MM.1S (cell line): ENCODE data around the gene OR51E2.

Experiments
- DNase-seq: peaks from one replicate; pipeline ENCODE4 v3.0.0-alpha.2; 2015
- H2AFZ ChIP-seq: fragments of 300-600 bp; sonication (generic); 2 replicates; pipeline ENCODE4 v1.6.0; 2016; ENCODE audit warnings: antibody characterized with exemption, low read length
- H3F3A ChIP-seq: fragments of 300-600 bp; sonication (generic); 2 replicates; pipeline ENCODE4 v1.6.1; 2016; ENCODE audit warnings: mild to moderate bottlenecking, antibody characterized with exemption, low read length, moderate library complexity, mixed read lengths; ENCODE audit not compliant: insufficient read depth
- H3K27ac ChIP-seq: fragments of 300-600 bp; sonication (generic); 2 replicates; pipeline ENCODE4 v1.5.1; 2016; ENCODE audit warnings: mild to moderate bottlenecking, low read length
- H3K27me3 ChIP-seq: fragments of 300-600 bp; sonication (generic); replicated peaks from 2 replicates; pipeline ENCODE4 v1.6.0; 2016; ENCODE audit warnings: low read length; ENCODE audit not compliant: insufficient read depth
- H3K36me3 ChIP-seq: fragments of 300-600 bp; sonication (generic); replicated peaks from 2 replicates; pipeline ENCODE4 v1.6.1; 2016; ENCODE audit warnings: mild to moderate bottlenecking, low read length, mixed read lengths; ENCODE audit not compliant: insufficient read depth
- H3K4me1 ChIP-seq: fragments of 300-600 bp; sonication (generic); 2 replicates; pipeline ENCODE4 v1.6.1; 2016; ENCODE audit warnings: low read length, mixed read lengths
- H3K4me2 ChIP-seq: fragments of 300-600 bp; sonication (generic); 2 replicates; pipeline ENCODE4 v1.6.0; 2016; ENCODE audit warnings: low read depth, low read length
- H3K4me3 ChIP-seq: fragments of 300-600 bp; sonication (generic); 2 replicates; pipeline ENCODE4 v1.5.1; 2016; ENCODE audit warnings: low read length, mixed read lengths
- H3K79me2 ChIP-seq: fragments of 300-600 bp; sonication (generic); 2 replicates; pipeline ENCODE4 v1.6.1; 2016; ENCODE audit warnings: mixed run types, low read length, mixed read lengths
- H3K9ac ChIP-seq: fragments of 300-600 bp; sonication (generic); 2 replicates; pipeline ENCODE4 v1.6.1; 2016; ENCODE audit warnings: low read length, mixed read lengths
- H3K9me2 ChIP-seq: fragments of 300-600 bp; sonication (generic); replicated peaks from 2 replicates; pipeline ENCODE4 v1.6.1; 2016; ENCODE audit warnings: mild to moderate bottlenecking, low read length, mixed read lengths; ENCODE audit not compliant: insufficient read depth
- H3K9me3 ChIP-seq: fragments of 300-600 bp; sonication (generic); replicated peaks from 2 replicates; pipeline ENCODE4 v1.6.1; 2016; ENCODE audit warnings: mild to moderate bottlenecking, low read length, mixed read lengths; ENCODE audit not compliant: insufficient read depth
- H4K20me1 ChIP-seq: fragments of 300-600 bp; sonication (generic); 2 replicates; pipeline ENCODE4 v1.6.1; 2016; ENCODE audit warnings: mild to moderate bottlenecking, low read length, moderate library complexity, mixed read lengths; ENCODE audit not compliant: insufficient read depth
- EZH2 ChIP-seq: fragments of 300-600 bp; sonication (generic); optimal IDR thresholded peaks from 2 replicates; pipeline ENCODE3; 2017; ENCODE audit warnings: low read depth, mild to moderate bottlenecking, antibody characterized with exemption, low read length, mixed read lengths
- EZH2phosphoT487 ChIP-seq: fragments of 300-600 bp; sonication (generic); IDR thresholded peaks from 2 replicates; pipeline ENCODE4 v1.6.1; 2018; ENCODE audit warnings: antibody characterized with exemption, low read length
- TF ChIP-seq, protein P1 (sequence below): fragments of 300-600 bp; sonication (generic); IDR thresholded peaks from 2 replicates; pipeline ENCODE4 v1.5.1; 2016; ENCODE audit warnings: antibody characterized with exemption, low read length, mixed read lengths

The OR51E2 gene

DNA sequence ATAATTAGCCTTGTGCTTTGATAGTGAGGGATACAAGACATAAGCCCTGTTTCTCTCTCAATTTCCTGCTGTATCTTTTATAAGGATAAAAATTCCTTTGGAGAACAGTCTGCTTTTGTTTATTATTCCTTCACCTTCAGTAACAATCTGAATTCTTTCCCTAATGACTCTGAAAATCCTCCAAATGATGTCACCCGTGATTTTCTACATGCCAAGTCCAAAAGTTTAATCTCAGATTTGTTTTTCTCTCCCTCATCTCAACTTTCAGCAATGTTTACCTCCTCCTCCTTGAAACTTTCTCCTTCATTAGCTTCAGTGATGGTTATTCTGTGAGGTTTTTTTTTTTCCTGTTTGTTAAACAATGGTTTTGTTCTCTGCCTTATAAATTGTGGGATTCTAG, 2.2 kb downstream of the OR51E2 start:
- H3K79me2 ChIP-seq: no peaks in the 10 kb centered on the region
- peaks cover 15% of the 10 kb centered on the region for H3K4me1 ChIP-seq
- no peaks in the 10 kb centered on the region for H4K20me1 ChIP-seq
- H3F3A ChIP-seq: peaks cover 12% of the 10 kb centered on the region; the same call in 1 of the 2 replicates
- no peaks in the 10 kb centered on the region for H3K9me2 ChIP-seq
- H3K36me3 ChIP-seq: no peaks in the 10 kb centered on the region
- H3K4me2 ChIP-seq: no peak overlapping the region
- H3K9ac ChIP-seq: no peak overlapping the region
- no peak overlapping the region for H2AFZ ChIP-seq
- H3K4me3 ChIP-seq: no peak overlapping the region
- H3K9me3 ChIP-seq: no peaks in the 10 kb centered on the region
- TF ChIP-seq, protein P1, sequence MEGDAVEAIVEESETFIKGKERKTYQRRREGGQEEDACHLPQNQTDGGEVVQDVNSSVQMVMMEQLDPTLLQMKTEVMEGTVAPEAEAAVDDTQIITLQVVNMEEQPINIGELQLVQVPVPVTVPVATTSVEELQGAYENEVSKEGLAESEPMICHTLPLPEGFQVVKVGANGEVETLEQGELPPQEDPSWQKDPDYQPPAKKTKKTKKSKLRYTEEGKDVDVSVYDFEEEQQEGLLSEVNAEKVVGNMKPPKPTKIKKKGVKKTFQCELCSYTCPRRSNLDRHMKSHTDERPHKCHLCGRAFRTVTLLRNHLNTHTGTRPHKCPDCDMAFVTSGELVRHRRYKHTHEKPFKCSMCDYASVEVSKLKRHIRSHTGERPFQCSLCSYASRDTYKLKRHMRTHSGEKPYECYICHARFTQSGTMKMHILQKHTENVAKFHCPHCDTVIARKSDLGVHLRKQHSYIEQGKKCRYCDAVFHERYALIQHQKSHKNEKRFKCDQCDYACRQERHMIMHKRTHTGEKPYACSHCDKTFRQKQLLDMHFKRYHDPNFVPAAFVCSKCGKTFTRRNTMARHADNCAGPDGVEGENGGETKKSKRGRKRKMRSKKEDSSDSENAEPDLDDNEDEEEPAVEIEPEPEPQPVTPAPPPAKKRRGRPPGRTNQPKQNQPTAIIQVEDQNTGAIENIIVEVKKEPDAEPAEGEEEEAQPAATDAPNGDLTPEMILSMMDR: no peak
- TF ChIP-seq EZH2phosphoT487 (no peak), EZH2 (no peak)
- no peak for DNase-seq
- no peaks in the 10 kb centered on the region for H3K27me3 ChIP-seq
- no peak overlapping the region for H3K27ac ChIP-seq

DNA sequence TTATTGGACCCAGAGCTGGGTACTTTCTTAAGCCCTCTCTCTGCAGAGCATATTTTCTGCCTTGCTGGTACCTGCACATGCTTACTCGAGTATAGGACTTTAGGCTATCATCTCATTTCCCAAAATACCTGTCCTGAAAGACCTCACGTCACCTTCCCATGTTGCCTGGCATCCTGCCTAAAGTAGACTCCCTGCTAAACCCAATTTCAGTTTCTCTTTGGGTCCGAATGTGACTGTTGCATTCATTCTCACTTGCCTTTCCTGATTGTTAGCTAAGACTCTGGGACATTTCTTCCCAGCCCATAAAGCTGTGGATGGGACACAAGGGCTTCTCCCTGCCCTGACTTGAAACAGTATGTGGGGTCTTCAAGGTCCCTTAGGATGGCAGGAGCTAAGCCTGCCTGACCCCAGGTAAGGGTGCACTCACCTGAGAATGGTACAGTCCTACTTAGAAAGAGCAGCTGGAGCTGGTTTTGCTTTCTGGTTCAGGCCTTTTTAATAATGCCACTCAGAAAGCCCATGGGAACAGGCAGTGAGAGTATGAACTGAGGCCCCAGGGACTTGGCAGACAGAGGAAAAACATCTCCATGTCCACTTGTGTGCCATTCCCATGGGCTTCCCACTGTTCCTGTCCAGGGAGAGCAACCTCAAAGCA, 12.9 kb downstream of the OR51E2 start:
- Histone ChIP-seq H3K27me3 (no peaks in the 10 kb centered on the region), H3K9me2 (no peaks in the 10 kb centered on the region), H3F3A (peaks cover 9% of the 10 kb centered on the region; the same call in 1 of the 2 replicates), H3K27ac (peak overlapping the region; percentile 77), H3K36me3 (no peaks in the 10 kb centered on the region), H4K20me1 (no peaks in the 10 kb centered on the region), H3K9ac (peak overlapping the region; percentile 72), H3K4me2 (peak overlapping the region; percentile 84), H2AFZ (peak overlapping the region; percentile 94), H3K4me1 (peaks cover 14% of the 10 kb centered on the region), H3K9me3 (no peaks in the 10 kb centered on the region), H3K4me3 (peak overlapping the region; percentile 63), H3K79me2 (no peaks in the 10 kb centered on the region)
- DNase-seq: peak; percentile 83
- TF ChIP-seq EZH2phosphoT487: no peak
- no peak for TF ChIP-seq EZH2
- TF ChIP-seq, protein P1: no peak

DNA sequence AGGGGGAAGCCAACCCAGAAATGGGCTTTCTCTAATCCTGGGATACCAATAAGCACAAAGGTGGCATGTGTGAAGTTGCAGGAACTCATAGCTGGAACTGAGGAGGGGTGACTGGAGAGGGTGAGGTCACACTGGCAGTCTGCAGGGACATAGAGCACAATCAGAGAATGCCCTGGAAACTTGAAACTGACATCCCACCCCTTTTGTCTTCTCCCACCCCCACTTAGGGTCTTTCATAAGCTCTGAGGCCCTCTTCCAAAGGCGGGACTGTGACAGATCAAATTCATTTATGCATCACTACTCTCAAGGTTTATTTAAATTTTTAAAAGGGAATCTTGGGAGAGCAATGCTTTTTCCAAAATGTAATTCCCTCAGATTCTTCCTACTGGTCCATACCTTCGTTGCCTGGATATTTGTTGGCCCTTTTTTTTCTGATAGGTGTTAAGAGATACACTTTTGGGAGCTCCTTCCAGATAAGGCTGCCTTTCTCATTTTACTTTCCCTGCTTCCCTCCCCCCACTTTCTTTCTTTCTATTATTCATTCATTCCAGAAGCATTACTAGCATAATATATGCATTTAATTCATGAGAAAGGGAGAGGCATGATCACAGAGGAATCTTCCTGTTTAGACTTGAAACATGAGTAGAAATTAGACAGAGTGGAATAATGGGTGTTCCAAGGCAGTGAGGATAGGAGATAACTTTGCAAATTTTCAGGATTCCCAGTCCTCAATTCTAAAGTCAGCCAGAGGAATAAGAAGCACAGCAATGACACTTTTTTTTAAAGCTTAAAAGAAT, 14.8 kb downstream of the OR51E2 start:
- Histone ChIP-seq H3K4me1 (peaks cover 14% of the 10 kb centered on the region), H2AFZ (no peak overlapping the region), H3K79me2 (no peaks in the 10 kb centered on the region), H3K4me3 (no peak overlapping the region), H3K4me2 (no peak overlapping the region), H3K27ac (no peak overlapping the region), H3K9me3 (no peaks in the 10 kb centered on the region), H3K9ac (no peak overlapping the region), H3K36me3 (no peaks in the 10 kb centered on the region), H4K20me1 (no peaks in the 10 kb centered on the region), H3F3A (peaks cover 9% of the 10 kb centered on the region; the same call in 1 of the 2 replicates), H3K9me2 (no peaks in the 10 kb centered on the region), H3K27me3 (no peaks in the 10 kb centered on the region)
- DNase-seq: no peak
- TF ChIP-seq, protein P1: no peak
- TF ChIP-seq EZH2 (no peak), EZH2phosphoT487 (no peak)
